Mesendoderm (in vitro differentiated cells): ENCODE data around the gene CPSF4L.

Experiments used
- DNase-seq: peaks from one replicate; pipeline ENCODE4 v3.0.0; 2013
- H2AK5ac ChIP-seq: 2 replicates; pipeline ENCODE4 v1.6.1; 2013; ENCODE audit warnings: low read length, inconsistent platforms
- H2BK120ac ChIP-seq: 2 replicates; pipeline ENCODE4 v1.6.1; 2013; ENCODE audit warnings: low read depth, mild to moderate bottlenecking, low read length, moderate library complexity, mixed read lengths
- H2BK15ac ChIP-seq: replicated peaks from 2 replicates; pipeline ENCODE4 v1.6.1; 2013; ENCODE audit warnings: low read depth, mild to moderate bottlenecking, moderate library complexity
- H2BK5ac ChIP-seq: 2 replicates; pipeline ENCODE4 v1.6.1; 2013; ENCODE audit warnings: low read length, inconsistent platforms
- H3K18ac ChIP-seq: 2 replicates; pipeline ENCODE4 v1.6.1; 2013; ENCODE audit warnings: mild to moderate bottlenecking, low read length, mixed read lengths
- H3K23ac ChIP-seq: one replicate; pipeline ENCODE4 v1.6.1; 2013; ENCODE audit warnings: low read length
- H3K27ac ChIP-seq: 2 replicates; pipeline ENCODE4 v1.5.1; 2013; ENCODE audit warnings: low read depth, mild to moderate bottlenecking, inconsistent platforms, low read length, moderate library complexity
- H3K27me3 ChIP-seq: 2 replicates; pipeline ENCODE4 v1.6.1; 2013; ENCODE audit warnings: low read length, control low read depth, mild to moderate bottlenecking, inconsistent platforms; ENCODE audit not compliant: insufficient read depth, poor library complexity
- H3K36me3 ChIP-seq: 2 replicates; pipeline ENCODE4 v1.6.1; 2013; ENCODE audit warnings: low read length, inconsistent platforms; ENCODE audit not compliant: control insufficient read depth, insufficient read depth
- H3K4ac ChIP-seq: one replicate; pipeline ENCODE4 v1.6.1; 2013; ENCODE audit warnings: low read depth, mild to moderate bottlenecking, low read length, moderate library complexity
- H3K4me1 ChIP-seq: 2 replicates; pipeline ENCODE4 v1.6.1; 2013; ENCODE audit warnings: low read depth, low read length, inconsistent platforms; ENCODE audit not compliant: control insufficient read depth
- H3K4me2 ChIP-seq: 2 replicates; pipeline ENCODE4 v1.6.1; 2013; ENCODE audit warnings: low read length
- H3K4me3 ChIP-seq: 2 replicates; pipeline ENCODE4 v1.5.1; 2013; ENCODE audit warnings: mild to moderate bottlenecking, low read length
- H3K56ac ChIP-seq: one replicate; pipeline ENCODE4 v1.6.1; 2013; ENCODE audit warnings: low read length
- H3K79me1 ChIP-seq: 2 replicates; pipeline ENCODE4 v1.6.1; 2013; ENCODE audit warnings: low read length, inconsistent platforms
- H3K79me2 ChIP-seq: 2 replicates; pipeline ENCODE4 v1.6.1; 2013; ENCODE audit warnings: mild to moderate bottlenecking, low read length; ENCODE audit not compliant: control insufficient read depth, insufficient read depth
- H3K9ac ChIP-seq: 2 replicates; pipeline ENCODE4 v1.6.1; 2013; ENCODE audit warnings: low read length, inconsistent platforms
- H4K5ac ChIP-seq: one replicate; pipeline ENCODE4 v1.6.1; 2013; ENCODE audit warnings: low read length
- H4K8ac ChIP-seq: one replicate; pipeline ENCODE4 v1.6.1; 2013; ENCODE audit warnings: low read depth, mild to moderate bottlenecking, control low read depth, low read length, moderate library complexity
- WGBS: extraction: QIAGEN DNeasy Blood & Tissue Kit; methylation state at CpG from one replicate; pipeline ENCODE4 v1.1.7; 2013; ENCODE audit warnings: low lambda C conversion rate, missing lambda C conversion rate; ENCODE audit not compliant: insufficient coverage; ENCODE audit errors: extremely low coverage; 5-methylcytosine and 5-hydroxymethylcytosine counted together

CPSF4L gene

DNA sequence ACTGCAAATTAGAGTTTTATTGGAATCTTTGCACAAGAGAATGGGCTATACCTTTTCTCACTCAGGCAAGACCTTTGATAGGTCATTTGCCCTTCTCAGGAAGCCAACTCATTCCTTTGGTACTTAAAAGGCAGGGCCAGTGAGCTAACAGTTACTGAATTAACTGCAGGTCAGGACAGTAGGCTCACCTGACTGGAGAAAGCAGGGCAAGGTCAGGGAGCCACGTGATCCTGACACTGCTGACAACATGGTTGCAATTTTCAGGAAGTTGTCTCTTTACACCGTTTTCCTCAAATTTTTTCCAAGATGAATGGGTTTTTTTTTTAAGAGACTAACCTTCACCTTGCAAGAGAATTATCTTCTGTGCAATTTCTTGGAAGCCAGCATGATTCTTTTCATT is 21.1 kb downstream of the CPSF4L start:
- H2AK5ac ChIP-seq, result no peak overlapping the region
- no peak overlapping the region for H3K18ac ChIP-seq
- DNase-seq, result no peak
- no peaks in the 10 kb centered on the region for H3K27me3 ChIP-seq
- no peak overlapping the region for H3K4me3 ChIP-seq
- H3K27ac ChIP-seq, result no peak overlapping the region
- H4K8ac ChIP-seq, result no peak overlapping the region
- H3K79me2 ChIP-seq, result peaks cover 5% of the 10 kb centered on the region
- no peak overlapping the region for H3K9ac ChIP-seq
- H3K36me3 ChIP-seq, result peaks cover 8% of the 10 kb centered on the region
- no peak overlapping the region for H2BK15ac ChIP-seq
- peaks cover 6% of the 10 kb centered on the region for H3K79me1 ChIP-seq
- no peak overlapping the region for H2BK5ac ChIP-seq
- no peaks in the 10 kb centered on the region for H3K4me1 ChIP-seq
- no peak overlapping the region for H4K5ac ChIP-seq
- no CpG with 5 or more reads among the region's 2 CpGs for WGBS
- H3K4me2 ChIP-seq, result no peak overlapping the region
- H3K56ac ChIP-seq, result no peak overlapping the region
- no peak overlapping the region for H3K4ac ChIP-seq
- H3K23ac ChIP-seq, result no peak overlapping the region
- H2BK120ac ChIP-seq, result no peak overlapping the region

DNA sequence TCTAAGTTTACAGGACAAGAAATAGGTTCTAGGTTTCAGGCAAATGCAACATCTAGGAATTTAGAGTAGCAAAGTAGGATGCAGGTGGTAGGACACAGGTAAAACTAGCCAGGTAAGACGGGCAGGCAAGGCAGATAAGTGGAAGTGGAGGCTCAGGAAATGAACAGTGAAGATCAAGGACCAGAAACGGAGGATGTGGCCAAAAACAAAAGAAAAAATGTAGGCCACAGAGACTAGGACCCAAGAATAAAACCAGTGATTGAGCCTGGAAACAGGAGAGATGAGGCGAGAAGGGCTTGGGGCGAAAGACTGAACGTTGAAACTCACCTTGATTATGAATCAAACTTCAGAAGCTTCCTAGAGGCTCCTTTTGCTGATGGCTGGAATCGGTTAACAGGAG is 24.0 kb downstream of the CPSF4L start:
- H3K18ac ChIP-seq, result no peak overlapping the region
- no peaks in the 10 kb centered on the region for H3K4me1 ChIP-seq
- no peak overlapping the region for H2AK5ac ChIP-seq
- peaks cover 15% of the 10 kb centered on the region for H3K79me2 ChIP-seq
- H2BK120ac ChIP-seq, result no peak overlapping the region
- H3K27me3 ChIP-seq, result no peaks in the 10 kb centered on the region
- H4K5ac ChIP-seq, result no peak overlapping the region
- no peak overlapping the region for H3K23ac ChIP-seq
- H4K8ac ChIP-seq, result no peak overlapping the region
- H3K9ac ChIP-seq, result no peak overlapping the region
- no peak overlapping the region for H3K4me2 ChIP-seq
- no peak overlapping the region for H3K27ac ChIP-seq
- WGBS, result no CpG with 5 or more reads among the region's 6 CpGs
- H3K36me3 ChIP-seq, result peaks cover 7% of the 10 kb centered on the region
- H3K79me1 ChIP-seq, result peaks cover 11% of the 10 kb centered on the region
- no peak for DNase-seq
- no peak overlapping the region for H3K4ac ChIP-seq
- H2BK5ac ChIP-seq, result no peak overlapping the region
- no peak overlapping the region for H3K56ac ChIP-seq
- H2BK15ac ChIP-seq, result no peak overlapping the region
- H3K4me3 ChIP-seq, result no peak overlapping the region

DNA sequence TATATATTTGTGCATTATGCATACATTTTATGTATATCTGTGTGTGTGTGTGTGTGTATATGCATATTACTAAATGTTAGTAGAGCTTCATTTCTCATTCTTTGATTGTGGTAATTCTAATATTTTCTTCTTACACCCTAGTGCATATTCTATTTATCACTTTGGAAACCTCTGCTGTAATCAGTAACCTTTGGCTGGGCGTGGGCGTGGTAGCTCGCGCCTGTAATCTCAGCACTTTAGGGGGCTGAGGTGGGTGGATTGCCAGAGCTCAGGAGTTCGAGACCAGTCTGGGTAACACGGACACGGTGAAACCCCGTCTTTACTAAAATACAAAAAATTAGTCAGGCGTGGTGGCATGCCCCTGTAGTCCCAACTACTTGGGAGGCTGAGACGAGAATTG is 26.9 kb downstream of the CPSF4L start:
- Histone ChIP-seq H3K23ac (no peak overlapping the region), H4K5ac (no peak overlapping the region), H3K4me2 (no peak overlapping the region), H3K79me2 (peaks cover 36% of the 10 kb centered on the region), H3K56ac (no peak overlapping the region), H2BK15ac (no peak overlapping the region), H3K27ac (no peak overlapping the region), H4K8ac (no peak overlapping the region), H3K9ac (no peak overlapping the region), H3K27me3 (no peaks in the 10 kb centered on the region), H3K36me3 (peaks cover 6% of the 10 kb centered on the region), H3K4ac (no peak overlapping the region), H3K4me3 (no peak overlapping the region), H2AK5ac (no peak overlapping the region), H2BK120ac (no peak overlapping the region), H3K4me1 (no peaks in the 10 kb centered on the region), H3K18ac (no peak overlapping the region), H3K79me1 (peaks cover 11% of the 10 kb centered on the region), H2BK5ac (no peak overlapping the region)
- DNase-seq, result no peak
- WGBS, result no CpG with 5 or more reads among the region's 10 CpGs

DNA sequence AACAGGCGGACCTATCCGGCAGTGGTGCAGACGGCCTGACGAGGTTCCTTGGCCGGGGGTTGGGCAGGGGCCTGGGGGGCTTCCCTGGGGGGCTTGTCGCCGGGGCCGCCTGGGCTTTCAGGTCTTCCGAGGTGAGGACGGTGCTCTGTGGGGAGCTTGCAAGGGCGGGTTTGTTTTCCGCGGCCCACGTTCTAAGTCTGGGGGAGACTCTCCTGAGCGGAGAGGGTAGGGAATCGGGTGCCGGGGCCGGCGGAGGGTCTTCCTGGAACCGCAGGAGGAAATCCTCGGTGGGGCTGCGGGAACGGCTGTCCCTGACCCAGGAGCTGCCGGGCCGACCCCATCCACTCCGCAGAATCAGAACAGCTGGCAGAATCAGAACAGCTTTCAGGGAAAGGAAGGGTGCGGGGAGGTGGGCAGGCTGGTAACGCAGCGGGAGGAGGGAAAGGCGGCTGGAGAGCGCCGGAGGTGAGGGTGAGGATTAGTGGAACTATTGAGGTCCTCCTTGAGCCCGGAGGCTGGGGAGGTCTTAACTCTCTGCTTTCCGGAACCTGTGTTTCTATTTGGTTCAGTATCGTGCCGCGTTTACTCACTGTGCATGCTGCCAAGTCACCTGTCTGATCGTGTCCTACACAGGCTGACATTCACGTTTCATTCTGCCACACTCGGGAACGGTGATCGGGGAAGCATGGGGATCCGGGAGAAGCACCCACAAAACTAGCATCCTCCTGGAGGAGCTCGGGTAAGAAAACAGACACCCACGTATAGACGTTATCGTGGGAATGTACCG is 28.9 kb downstream of the CPSF4L start:
- Histone ChIP-seq H3K18ac (peak overlapping the region; percentile 89), H3K23ac (no peak overlapping the region), H3K9ac (peak overlapping the region; percentile 91), H4K8ac (peak overlapping the region; percentile 97), H2BK5ac (peak overlapping the region; percentile 58), H3K27ac (peak overlapping the region; percentile 47), H3K27me3 (no peaks in the 10 kb centered on the region), H2BK120ac (no peak overlapping the region), H2BK15ac (no peak overlapping the region), H3K4me1 (peaks cover 4% of the 10 kb centered on the region), H3K4ac (peak overlapping the region; percentile 57), H3K56ac (peak overlapping the region; percentile 97), H4K5ac (no peak overlapping the region), H3K36me3 (peaks cover 6% of the 10 kb centered on the region), H3K4me2 (peak overlapping the region; percentile 97), H3K79me1 (peaks cover 12% of the 10 kb centered on the region), H3K4me3 (peak overlapping the region; percentile 93), H3K79me2 (peaks cover 50% of the 10 kb centered on the region), H2AK5ac (peak overlapping the region; percentile 72)
- DNase-seq, result peak; percentile 60
- no CpG with 5 or more reads among the region's 48 CpGs for WGBS

DNA sequence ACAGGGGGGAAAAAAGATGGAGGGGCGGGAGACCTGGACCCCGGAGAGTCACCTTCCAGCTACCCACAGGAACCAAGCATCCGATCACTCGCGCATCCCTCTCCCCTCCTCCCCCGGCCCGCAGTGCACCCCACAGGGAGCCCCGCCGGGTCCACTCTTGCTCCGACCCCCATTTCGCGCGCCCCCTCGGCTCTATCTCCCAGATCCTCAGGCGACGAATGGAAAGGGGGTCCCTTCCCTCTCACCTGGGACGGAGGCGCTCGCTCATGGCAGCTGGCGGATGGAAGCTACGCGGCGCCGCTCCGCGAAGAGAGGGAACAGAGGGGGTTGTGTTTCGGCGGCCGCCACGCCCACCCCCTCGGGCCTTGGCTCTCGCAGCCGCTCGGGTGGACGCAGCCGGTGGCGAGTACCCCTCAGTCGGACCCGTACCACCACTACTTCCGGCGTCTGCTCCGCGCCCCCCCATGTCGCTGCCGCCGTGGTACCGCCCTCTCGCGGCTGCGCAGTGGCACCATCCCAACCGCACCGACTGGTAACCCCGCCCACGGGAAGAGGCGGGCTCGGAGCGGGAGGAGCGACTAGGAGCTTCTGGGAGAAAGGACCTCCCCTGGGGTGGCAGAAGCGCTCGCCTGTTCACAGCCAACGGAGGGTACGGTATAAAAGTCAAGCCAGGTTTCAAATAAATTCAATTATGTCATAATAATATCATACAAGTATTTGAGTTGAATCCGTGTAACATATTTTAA is 29.7 kb downstream of the CPSF4L start:
- H3K4ac ChIP-seq, result peak overlapping the region; percentile 57
- H3K9ac ChIP-seq, result peak overlapping the region; percentile 91
- peaks cover 53% of the 10 kb centered on the region for H3K79me2 ChIP-seq
- peak overlapping the region; percentile 96 for H3K4me3 ChIP-seq
- H3K4me2 ChIP-seq, result peak overlapping the region; percentile 66
- H4K8ac ChIP-seq, result peak overlapping the region; percentile 31
- H2AK5ac ChIP-seq, result no peak overlapping the region
- peaks cover 10% of the 10 kb centered on the region for H3K79me1 ChIP-seq
- H2BK5ac ChIP-seq, result peak overlapping the region; percentile 74
- DNase-seq, result peak; percentile 98
- peak overlapping the region; percentile 98 for H3K56ac ChIP-seq
- no peaks in the 10 kb centered on the region for H3K27me3 ChIP-seq
- H4K5ac ChIP-seq, result no peak overlapping the region
- H2BK15ac ChIP-seq, result no peak overlapping the region
- peak overlapping the region; percentile 80 for H3K27ac ChIP-seq
- H3K36me3 ChIP-seq, result peaks cover 6% of the 10 kb centered on the region
- WGBS, result no CpG with 5 or more reads among the region's 63 CpGs
- H2BK120ac ChIP-seq, result no peak overlapping the region
- peak overlapping the region; percentile 44 for H3K18ac ChIP-seq
- peaks cover 4% of the 10 kb centered on the region for H3K4me1 ChIP-seq
- H3K23ac ChIP-seq, result peak overlapping the region; percentile 91
